ENCODE data around the gene PCK1. TPM values are rescaled to one million over a fixed set of nuclear protein-coding genes. Genes with fewer than 3 reads are reported as not detected.

PCK1 gene
- total and polyA plus RNA-seq, 2 of the 13 experiments (the other 11 are each of a cell fraction or from before 2014, with no cell fraction given): 6.5 to 12.6 TPM

GRCh38 chr20:57562541-57563465 lies 1.9 kb downstream of the PCK1 start (continued):
- TF ChIP-seq ZNF225 (CRISPR knock-in tag; IDR thresholded peaks at IDR 0.05): no peak
- no peak for TF ChIP-seq PCBP2 (optimal IDR thresholded peaks at IDR 0.05; ENCODE audit: low read depth, low read length, poor library complexity, severe bottlenecking)
- no peak for TF ChIP-seq ZSCAN22 (CRISPR knock-in tag; IDR thresholded peaks at IDR 0.05)
- TF ChIP-seq, protein P1, sequence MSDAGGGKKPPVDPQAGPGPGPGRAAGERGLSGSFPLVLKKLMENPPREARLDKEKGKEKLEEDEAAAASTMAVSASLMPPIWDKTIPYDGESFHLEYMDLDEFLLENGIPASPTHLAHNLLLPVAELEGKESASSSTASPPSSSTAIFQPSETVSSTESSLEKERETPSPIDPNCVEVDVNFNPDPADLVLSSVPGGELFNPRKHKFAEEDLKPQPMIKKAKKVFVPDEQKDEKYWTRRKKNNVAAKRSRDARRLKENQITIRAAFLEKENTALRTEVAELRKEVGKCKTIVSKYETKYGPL (CRISPR knock-in tag; IDR thresholded peaks at IDR 0.05): no peak
- TF ChIP-seq, protein P2, sequence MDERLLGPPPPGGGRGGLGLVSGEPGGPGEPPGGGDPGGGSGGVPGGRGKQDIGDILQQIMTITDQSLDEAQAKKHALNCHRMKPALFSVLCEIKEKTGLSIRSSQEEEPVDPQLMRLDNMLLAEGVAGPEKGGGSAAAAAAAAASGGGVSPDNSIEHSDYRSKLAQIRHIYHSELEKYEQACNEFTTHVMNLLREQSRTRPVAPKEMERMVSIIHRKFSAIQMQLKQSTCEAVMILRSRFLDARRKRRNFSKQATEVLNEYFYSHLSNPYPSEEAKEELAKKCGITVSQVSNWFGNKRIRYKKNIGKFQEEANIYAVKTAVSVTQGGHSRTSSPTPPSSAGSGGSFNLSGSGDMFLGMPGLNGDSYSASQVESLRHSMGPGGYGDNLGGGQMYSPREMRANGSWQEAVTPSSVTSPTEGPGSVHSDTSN (CRISPR knock-in tag; IDR thresholded peaks at IDR 0.05): no peak
- TF ChIP-seq KLF12 (CRISPR knock-in tag; IDR thresholded peaks at IDR 0.05; ENCODE audit: borderline replicate concordance): no peak
- no peak for TF ChIP-seq MED8 (CRISPR knock-in tag; IDR thresholded peaks at IDR 0.05; ENCODE audit: insufficient replicate concordance)
- no peak for TF ChIP-seq ZBTB26 (CRISPR knock-in tag; IDR thresholded peaks at IDR 0.05; ENCODE audit: borderline replicate concordance)
- TF ChIP-seq SOX13 (IDR thresholded peaks at IDR 0.05): no peak
- no peak for TF ChIP-seq SOX13 (CRISPR knock-in tag; conservative IDR thresholded peaks at IDR 0.05 in 1 of 2, IDR thresholded peaks at IDR 0.05 in 1 of 2)
- TF ChIP-seq SP2 (CRISPR knock-in tag; IDR thresholded peaks at IDR 0.05): 0 out of 2 replicates have a peak, but pooled peaks have one; percentile 16
- no peak for TF ChIP-seq PAWR (CRISPR knock-in tag; IDR thresholded peaks at IDR 0.05; ENCODE audit: borderline replicate concordance)
- no peak for TF ChIP-seq ARID2 (CRISPR knock-in tag; IDR thresholded peaks at IDR 0.05; ENCODE audit: borderline replicate concordance)
- TF ChIP-seq, protein P3, sequence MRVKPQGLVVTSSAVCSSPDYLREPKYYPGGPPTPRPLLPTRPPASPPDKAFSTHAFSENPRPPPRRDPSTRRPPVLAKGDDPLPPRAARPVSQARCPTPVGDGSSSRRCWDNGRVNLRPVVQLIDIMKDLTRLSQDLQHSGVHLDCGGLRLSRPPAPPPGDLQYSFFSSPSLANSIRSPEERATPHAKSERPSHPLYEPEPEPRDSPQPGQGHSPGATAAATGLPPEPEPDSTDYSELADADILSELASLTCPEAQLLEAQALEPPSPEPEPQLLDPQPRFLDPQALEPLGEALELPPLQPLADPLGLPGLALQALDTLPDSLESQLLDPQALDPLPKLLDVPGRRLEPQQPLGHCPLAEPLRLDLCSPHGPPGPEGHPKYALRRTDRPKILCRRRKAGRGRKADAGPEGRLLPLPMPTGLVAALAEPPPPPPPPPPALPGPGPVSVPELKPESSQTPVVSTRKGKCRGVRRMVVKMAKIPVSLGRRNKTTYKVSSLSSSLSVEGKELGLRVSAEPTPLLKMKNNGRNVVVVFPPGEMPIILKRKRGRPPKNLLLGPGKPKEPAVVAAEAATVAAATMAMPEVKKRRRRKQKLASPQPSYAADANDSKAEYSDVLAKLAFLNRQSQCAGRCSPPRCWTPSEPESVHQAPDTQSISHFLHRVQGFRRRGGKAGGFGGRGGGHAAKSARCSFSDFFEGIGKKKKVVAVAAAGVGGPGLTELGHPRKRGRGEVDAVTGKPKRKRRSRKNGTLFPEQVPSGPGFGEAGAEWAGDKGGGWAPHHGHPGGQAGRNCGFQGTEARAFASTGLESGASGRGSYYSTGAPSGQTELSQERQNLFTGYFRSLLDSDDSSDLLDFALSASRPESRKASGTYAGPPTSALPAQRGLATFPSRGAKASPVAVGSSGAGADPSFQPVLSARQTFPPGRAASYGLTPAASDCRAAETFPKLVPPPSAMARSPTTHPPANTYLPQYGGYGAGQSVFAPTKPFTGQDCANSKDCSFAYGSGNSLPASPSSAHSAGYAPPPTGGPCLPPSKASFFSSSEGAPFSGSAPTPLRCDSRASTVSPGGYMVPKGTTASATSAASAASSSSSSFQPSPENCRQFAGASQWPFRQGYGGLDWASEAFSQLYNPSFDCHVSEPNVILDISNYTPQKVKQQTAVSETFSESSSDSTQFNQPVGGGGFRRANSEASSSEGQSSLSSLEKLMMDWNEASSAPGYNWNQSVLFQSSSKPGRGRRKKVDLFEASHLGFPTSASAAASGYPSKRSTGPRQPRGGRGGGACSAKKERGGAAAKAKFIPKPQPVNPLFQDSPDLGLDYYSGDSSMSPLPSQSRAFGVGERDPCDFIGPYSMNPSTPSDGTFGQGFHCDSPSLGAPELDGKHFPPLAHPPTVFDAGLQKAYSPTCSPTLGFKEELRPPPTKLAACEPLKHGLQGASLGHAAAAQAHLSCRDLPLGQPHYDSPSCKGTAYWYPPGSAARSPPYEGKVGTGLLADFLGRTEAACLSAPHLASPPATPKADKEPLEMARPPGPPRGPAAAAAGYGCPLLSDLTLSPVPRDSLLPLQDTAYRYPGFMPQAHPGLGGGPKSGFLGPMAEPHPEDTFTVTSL (CRISPR knock-in tag; IDR thresholded peaks at IDR 0.05; ENCODE audit: borderline replicate concordance): no peak
- no peak for TF ChIP-seq RAD51 (IDR thresholded peaks at IDR 0.05; ENCODE audit: borderline replicate concordance)
- no peak for TF ChIP-seq HDAC6 (IDR thresholded peaks at IDR 0.05; ENCODE audit: low read depth, low read length)
- no peak for TF ChIP-seq NR2C2 (CRISPR knock-in tag; IDR thresholded peaks at IDR 0.05; ENCODE audit: borderline replicate concordance)
- TF ChIP-seq HOXA9 (CRISPR knock-in tag; IDR thresholded peaks at IDR 0.05; ENCODE audit: borderline replicate concordance): peak; percentile 48; the same call in 1 of the 2 replicates
- TF ChIP-seq RFXANK (CRISPR knock-in tag; IDR thresholded peaks at IDR 0.05): no peak
